Endometrium (tissue), 2 donors: Measurements from ENCODE around the gene MED31.
"Not testable (repeated sequence)": the region's sequence is repeated elsewhere in the genome, so short reads cannot be mapped to it uniquely, and the experiment has no call there.

Experiments used
- FAIRE-seq: peaks from 2 replicates; lab custom pipeline; 2012; peaks lifted over from hg19 to GRCh38; lab: Jason Lieb, UNC
- donor health status: control.
- donor health status: control.

The MED31 gene

DNA sequence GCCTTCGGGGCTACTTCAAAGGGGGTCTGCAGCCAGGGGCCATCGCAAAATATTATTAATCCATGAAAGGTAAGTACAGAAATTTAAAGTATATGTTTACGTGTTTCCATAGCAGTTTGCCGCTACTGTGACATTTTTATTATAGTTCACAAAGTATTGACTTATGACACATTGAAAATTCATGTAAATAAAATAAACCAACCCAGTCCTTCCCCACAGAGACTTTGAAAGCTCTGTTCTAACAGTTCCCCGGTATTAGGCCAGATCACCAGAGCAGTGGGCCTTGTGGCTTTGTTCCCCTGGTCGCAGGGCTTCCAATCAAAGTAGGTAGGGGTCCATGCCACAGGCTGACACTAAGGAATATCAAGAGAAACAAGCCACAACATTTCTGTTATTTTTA is 24.8 kb downstream of the MED31 start:
- FAIRE-seq = no peak

DNA sequence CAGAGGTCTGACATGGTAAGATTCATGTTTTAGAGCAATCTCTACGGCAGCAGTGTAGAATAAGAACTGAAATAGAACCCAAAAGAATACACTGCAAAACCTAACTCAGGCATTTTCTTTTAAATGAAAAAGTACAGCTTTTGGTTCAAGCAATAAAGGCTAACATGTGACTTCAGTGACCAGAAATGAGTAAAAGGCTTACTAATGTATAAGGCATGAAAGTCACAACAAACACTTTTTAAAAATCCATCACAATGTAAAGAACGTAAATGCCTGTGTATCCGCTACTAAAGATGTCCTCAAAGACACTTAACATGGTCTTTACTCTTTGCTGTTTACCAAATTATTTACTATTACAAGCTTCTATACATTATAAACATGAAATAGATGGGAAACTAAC is 27.5 kb downstream of the MED31 start:
- no peak for FAIRE-seq

DNA sequence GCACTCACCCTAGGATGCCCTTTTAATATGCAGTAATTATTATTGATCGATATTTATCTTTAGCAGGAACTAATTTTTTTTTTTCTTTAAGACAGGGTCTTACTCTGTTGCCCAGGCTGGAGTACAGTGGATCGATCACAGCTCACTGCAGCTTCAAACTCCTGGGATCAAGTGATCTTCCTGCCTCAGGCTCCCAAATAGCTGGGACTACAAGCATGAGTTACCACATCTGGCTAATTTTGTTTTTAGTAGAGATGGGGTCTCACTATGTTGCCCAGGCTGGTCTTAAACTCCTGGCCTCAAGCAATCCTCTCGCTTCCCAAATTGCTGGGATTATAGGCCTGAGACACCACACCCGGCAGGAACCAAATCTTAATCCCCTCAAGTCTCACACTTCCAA is 40.2 kb downstream of the MED31 start:
- FAIRE-seq = no peak

DNA sequence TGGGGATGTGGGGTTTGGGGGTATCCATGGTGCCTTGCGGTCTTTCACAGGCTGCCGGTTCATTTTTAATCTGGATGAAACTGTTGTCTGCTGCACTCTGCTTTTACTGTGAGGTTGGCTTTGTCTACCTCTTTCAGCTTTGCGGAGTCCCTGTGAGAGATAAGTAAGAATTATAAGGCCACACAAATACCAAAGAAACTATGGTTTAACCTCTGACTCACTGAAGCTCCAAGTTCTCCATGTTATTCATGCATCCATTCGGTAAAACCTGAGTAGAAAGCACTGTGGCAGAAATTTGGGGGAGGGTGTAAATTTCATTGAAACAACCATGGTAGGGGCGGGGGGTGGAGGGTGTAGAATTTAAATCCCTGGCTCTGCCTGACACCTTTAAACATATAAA is 41.4 kb downstream of the MED31 start:
- no peak for FAIRE-seq

DNA sequence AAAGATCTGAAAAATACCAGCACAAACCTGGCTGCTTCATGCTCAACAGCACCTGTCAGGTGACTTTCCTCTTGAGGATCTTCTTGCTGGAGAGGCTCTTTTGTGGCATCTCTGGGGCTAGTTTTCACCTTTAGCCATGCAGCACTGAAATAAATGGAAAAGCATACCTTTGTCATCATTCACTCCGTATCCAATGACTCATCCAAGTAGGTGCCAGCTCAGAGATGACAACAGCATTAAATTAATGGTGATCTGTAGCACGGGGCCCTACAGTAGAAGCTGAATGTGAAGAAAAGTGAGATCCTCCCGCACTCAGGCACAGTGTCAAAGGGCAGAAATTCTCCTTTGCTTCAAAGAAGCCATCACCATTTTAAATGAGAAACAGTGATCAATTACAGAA is 43.1 kb downstream of the MED31 start:
- FAIRE-seq = no peak

DNA sequence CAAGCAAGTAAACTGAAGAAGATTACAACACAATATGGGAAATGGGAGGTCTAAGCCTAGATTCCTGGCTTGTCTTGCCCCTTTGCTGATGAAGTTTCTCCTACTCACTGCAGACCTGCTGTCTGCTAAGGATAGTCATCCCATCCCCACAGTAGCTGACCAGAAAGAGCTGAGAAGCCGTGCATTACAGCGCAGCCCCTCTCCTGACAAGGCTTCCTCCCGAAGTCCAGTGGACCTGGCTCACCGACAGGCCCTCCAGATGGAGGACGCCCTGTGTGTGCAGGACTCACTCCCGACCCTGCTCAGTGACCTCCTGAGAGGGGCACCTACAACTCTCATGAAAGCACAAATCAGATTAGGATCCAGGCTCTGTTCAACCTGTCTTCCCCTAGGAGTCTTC is 46.3 kb downstream of the MED31 start:
- no peak for FAIRE-seq

DNA sequence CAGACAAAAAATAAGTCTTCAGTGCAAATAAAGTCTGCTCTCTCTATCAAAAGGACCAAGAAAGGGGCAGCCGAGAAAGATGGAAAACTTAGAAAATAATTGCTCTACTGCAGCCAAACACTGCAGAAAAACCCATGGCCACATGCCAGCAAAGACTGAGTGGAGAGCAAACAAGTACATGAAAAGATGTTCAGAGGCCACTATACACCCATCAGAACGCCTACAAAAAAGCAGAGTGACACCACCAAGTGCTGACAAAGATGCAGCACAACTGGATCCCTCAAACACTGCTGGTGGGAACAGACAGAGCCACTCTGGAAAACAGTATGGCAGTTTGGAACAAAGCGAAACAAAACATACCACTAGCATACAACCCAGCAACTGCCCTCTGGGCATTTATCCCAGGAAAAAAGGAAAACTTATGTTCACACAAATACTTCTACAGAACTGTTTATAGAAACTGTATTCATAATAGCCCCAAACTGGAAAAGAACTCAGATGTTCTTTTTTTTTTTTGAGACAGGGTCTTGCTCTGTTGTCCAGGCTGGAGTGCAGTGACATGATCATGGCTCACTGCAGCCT is 47.6 kb downstream of the MED31 start:
- FAIRE-seq = no peak

DNA sequence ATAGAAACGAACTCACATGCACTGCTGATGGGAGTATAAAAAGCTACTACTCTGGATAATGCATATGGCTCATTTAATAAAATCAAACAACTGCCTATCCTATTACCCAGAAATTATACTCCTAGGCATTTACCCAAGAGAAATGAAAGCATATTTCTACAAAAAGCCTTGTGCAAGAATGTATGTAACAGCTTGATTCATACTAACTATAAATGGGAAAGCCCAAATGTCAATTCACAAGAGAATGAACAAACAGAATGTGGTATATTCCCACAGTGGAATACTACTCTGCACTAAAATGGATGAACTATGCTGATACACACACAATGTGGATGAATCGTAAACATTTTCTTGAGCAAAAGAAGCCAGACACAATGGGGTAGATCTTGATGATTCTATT is 49.3 kb downstream of the MED31 start:
- FAIRE-seq = no peak

DNA sequence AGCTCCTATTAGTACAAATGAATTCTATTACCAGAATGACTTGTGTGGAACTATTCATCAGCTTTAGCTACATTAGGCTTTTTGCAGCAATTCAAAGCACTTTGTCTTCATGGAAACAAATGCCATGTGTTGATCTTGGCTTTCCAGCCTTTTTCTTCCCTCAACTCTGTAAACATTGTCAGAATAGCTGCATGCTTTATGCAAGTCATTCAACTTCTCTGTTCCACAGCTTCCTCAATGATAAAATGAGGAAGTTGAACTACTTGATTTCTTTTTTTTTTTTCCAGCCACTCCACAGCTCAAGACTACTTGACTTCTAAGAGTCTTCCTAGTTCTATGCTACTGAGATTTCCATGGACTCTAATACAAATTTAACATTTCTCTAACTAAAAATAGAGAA is 52.0 kb downstream of the MED31 start:
- FAIRE-seq = no peak

DNA sequence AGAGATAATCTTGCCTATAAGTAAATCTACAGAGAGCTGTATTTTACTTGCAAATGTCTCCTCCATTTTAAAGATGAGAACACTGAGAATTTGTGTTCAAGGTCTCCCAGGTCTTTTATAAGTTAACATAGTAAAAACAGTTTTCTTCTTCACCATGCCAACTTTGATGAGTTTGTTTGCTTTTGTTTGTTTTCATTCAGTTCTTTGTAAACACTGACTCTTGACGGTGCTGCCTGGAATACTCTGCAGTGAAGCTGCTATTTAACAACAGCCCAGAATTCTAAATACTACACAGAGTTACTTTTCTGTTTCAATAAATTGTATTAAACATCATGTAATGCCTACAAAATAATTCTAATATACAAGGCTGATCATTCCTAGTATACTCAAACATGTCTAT is 53.7 kb downstream of the MED31 start:
- FAIRE-seq = no peak

DNA sequence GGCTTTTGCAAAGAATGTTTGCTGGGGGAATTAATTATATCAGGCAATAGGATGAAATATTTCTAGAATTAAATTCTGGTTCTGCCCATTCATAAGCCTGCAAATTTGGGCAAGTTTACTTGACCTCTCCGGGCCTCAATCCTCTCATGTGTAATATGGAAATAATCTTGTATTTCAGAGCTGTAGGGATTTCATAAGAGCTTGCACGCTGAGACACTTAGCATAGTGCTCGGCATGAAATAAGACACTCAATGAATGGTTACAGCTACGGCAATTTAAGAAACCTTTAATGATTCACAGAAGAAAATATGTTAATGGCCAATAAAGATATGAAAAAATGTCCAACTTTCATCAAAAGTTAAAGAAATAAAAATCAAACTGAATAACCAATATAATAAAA is 54.5 kb downstream of the MED31 start:
- FAIRE-seq = no peak

DNA sequence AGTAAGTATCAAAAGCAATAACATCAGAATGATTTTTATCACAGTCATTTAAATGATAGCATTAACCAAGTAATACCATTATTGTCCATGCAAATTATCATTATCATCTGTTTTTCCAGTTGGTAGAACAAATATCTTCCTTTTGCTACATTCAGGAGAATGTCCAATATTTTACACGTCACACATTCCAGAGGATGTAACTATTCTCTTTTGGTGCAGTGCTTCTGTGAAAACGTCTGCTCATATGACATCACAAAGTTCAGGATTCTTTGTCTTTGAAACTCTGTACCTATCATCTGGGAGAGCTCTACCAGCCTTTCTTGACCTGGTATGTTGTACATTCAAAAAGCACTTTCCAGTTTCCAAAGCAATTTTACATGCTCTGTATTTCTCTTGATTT is 54.9 kb downstream of the MED31 start:
- no peak for FAIRE-seq

DNA sequence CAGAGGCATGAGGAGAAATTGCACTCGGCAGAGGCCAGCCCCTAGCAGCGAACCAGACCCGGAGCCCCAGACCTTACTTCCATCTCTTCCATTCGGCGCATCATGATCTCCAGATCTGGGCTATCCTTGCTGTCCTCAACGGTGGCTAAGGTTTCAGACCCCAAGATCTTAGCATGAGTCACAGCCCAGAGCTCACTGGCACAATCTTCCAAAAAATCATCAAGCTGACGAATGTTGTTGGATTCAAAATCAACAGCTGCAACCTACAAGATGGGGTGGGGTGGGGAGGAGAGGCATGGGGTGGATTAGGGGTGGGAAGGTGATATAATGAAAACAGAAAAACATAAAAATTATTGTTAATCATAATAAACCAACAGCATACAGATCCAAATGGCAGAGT is 55.3 kb downstream of the MED31 start:
- no peak for FAIRE-seq

DNA sequence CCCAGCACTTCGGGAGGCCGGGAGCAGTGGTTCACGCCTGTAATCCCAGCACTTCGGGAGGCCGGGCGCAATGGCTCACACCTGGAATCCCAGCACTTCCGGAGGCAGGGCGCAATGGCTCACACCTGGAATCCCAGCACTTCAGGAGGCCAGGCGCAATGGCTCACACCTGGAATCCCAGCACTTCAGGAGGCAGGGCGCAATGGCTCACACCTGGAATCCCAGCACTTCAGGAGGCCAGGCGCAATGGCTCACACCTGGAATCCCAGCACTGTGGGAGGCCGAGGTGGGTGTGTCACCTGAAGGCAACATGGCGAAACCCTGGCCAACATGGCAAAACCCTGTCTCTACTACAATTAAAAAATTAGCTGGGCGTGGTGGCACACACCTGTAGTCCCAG is 58.0 kb downstream of the MED31 start:
- FAIRE-seq = not testable (repeated sequence)
